ENCODE results near the gene LAMC3.
"Not testable (repeated sequence)": the region's sequence is repeated elsewhere in the genome, so short reads cannot be mapped to it uniquely, and the experiment has no call there.

LAMC3 gene

DNA sequence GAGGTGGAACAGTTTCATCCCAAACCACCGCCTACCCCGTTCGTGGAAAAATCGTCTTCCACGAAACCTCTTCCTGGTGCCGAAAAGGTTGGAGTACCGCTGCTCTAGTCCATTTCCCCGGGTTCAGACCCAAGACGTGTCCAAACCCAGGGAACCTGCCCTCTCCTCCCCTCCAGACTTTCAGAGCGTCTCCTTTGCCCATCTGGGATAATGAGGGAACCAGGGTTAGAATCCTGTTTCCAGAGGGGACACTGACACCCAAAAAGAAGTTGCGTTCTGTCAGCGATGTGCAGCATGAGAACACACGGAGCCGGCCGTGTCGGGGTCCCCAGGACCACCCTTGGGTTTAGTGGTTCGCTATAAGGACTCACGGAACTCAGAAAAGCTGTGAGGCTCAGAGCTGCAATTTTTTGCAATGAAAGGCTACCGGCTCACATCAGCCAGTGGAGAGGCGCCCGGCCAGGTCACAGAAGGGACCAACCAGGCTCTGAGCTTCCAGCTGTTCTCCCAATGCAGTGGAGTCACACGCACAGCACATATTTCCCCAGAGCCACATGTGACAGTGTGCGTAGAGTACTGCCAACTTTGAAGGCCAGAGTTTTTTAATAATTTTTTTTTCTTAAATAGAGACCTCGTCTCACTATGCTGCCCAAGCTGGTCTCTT, 19.4 kb downstream of the LAMC3 start:
- DNase-seq (ENCODE audit: low read depth in 2 of 2, low spot score in 1 of 2): no peak

DNA sequence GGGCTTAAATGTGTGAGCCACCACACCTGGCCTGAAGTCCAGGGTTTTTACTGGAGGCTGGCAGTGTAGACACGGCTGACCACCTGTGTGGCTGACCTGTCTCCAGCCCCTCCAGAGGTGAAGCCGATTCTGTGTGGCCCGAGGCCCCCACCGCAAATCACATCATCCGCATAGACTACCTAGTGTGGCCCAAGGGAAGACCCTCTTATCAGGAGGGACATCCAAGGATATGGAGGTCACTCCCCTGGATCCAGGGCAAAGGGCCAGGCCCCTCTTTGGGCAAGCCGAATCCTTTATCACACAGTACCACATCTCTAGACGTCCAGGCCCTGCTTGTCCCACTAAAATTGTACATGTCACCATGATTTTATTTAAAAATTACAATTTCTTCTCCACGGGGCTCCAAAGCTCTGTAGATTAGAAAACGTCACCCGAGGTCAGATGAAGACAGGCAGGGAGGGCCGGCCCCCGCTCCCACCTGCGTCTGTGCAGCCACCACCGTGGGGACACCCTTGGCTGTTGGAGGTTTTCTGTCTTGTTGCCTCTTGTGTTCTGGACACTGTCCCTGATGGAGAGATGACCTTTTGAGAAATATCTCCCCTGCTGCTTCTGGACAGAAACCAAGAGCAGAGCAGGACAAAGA, 20.1 kb downstream of the LAMC3 start:
- DNase-seq (ENCODE audit: low read depth in 2 of 2, low spot score in 1 of 2): no peak

DNA sequence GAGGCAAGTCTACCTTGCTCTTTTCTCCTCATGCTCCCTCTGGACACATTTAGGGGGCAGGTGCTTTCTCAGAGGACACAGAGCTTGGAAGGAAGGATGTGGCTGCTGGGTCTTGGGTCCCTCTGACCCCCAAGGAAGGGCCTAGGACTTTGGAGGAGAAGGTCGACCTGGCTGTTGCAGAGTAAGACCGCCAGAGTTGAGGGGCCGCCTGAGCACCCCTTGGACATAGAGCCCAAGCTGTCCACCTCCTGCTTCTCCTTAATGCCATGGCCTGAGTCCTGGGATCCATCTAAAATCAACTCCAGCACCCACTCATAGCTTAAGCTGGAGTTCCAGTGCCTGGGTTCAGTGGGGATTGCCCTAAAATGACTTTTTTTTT, 20.6 kb downstream of the LAMC3 start:
- no peak for DNase-seq (ENCODE audit: low read depth in 2 of 2, low spot score in 1 of 2)

DNA sequence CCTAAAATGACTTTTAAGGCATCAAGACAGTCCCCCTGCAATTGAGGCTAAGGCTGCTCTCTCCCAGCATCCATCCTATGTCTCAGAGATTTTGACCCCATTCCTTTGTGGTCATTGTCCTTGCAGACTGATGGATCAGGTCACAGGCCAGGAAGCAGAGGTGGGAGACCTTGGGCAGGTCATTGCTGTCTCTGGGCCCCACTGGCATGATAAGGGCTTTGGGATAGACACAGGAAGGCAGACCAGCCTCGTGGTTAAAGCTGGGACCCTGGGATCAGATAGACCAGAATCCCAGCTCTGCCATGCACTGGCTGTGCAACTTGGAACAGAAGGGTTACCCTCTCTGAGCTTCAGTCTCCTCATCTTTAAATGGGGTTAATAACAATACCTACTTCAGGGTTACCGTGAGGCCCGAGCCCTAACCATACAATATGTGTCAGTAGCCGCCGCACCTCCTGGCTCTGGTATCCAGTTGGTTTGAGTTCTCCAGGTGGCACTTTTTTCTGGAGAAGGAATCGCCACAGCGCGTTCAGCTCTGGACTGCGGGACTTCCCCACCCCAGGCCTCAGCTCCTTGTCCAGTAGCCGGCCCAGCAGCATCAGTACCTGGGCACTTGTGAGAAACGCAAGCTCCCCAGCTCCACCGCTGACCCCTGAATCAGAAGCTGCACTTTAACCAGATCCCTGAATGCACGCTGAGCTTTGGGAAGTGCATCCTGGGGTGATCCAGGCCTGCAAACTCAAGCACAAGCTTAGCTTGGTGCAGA, 21.4 kb downstream of the LAMC3 start:
- DNase-seq (ENCODE audit: low read depth in 2 of 2, low spot score in 1 of 2): no peak

DNA sequence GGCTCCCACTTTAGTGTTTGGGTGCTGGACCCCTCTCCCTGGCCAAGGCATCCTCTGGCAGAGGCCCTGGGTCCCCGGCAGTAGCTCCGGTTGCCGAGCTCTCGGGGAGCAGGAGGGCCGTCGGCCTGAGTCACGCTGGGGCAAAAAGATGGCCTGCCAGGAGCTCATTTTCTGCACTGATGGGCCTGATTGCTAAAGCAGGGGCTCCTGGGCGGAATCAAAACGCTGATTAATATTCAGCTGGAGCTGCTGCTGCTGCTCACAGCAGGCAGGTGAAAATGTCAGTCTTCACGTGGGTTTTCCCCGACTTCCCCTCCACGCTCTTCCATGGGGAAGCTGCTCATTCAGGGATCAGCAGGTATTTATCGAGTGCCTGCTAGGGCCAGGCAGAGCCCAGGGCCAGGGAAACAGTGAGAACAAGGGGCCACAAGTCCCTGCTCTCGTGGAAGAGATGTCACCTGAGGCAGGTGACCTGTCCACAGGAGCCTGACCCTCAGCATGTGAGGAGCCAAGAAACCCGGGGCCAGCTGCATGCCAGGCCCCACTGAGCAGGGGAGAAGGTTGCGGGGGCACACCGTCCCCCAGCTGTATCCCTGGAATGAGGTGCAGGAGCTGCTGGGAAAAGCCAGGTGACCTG, 22.1 kb downstream of the LAMC3 start:
- no peak for DNase-seq (ENCODE audit: low read depth in 2 of 2, low spot score in 1 of 2)

DNA sequence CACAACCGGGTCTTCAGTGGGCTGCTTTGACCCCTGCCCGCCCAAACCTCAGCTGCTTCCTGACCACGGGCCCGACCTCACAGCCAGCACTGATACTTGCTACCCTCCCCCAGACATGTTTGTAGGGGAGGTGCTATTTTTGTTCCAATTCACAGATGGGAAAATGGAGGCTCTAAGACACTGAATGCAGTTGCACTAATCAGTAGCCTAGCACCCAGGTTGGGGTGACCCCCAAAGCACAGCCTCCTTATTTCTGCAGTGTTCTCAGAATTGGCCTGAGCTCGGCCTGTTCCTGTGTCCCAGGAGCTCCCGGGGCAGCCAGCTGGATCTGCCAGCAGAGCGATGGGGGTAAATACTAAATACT, 22.6 kb downstream of the LAMC3 start:
- no peak for DNase-seq (ENCODE audit: low read depth in 2 of 2, low spot score in 1 of 2)

DNA sequence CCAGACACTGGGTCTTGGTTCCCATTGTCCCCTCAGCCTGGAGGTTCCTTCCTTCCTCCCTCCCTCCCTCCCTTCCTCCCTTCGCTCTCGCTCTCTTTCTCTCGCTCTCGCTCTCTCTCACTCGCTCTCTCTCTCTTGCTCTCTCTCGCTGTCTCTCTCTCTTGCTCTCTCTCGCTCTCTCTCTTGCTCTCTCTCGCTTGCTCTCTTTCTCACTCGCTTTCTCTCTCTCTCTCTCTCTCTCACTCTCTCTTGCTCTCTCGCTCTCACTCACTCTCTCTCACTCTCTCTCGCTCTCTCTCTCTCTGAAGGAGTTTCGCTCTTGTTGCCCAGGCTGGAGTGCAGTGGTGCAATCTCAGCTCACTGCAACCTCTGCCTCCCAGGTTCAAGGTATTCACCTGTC, 23.4 kb downstream of the LAMC3 start:
- no peak for DNase-seq (ENCODE audit: low read depth in 2 of 2, low spot score in 1 of 2)

DNA sequence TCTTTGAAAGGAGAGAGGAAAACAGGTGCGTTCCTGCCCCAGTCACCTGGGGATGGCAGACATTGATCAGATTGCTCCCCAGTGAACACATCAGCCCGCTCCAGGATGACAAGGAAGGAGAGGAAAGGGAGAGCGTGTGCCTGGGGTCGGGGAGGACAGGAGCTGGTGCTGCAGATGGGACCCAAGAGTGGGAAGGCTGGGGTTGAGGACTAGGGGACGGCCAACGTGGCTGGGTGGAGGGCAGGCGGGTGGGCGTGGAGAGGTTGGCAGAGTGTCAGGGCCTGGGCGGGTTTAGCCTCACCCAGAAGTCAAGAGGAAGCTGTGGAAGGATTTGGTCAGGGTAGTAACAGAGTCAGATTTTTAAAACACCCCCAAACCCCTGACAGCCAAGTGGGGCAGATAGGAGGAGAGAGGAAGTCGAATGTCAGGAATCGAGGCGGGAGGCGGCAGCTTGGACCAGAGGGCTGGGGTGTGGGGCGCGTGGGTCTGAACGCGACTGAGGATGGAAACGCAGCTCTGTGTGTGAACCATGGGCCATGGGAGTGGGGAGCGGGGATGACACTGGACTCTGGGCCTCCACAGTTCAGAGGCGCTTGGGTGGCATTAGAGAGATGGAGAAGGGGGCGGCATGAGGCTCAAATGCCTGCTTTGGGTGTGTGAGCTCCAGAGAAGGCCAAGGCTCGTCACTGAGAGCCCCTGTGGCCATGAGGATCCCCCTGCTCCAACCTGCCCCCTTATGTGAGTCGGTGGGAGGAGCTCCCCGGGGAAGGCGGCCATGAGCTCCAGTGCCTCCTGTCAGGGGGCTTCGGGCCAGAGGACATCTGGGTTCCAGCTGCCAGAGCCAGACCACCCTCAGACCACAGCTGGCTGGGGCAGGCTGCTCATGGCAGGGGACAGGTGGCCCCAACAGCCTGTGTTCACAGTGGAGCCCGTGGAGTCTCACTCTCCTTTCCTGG, 24.6 kb downstream of the LAMC3 start:
- DNase-seq (ENCODE audit: low read depth in 2 of 2, low spot score in 1 of 2): no peak

DNA sequence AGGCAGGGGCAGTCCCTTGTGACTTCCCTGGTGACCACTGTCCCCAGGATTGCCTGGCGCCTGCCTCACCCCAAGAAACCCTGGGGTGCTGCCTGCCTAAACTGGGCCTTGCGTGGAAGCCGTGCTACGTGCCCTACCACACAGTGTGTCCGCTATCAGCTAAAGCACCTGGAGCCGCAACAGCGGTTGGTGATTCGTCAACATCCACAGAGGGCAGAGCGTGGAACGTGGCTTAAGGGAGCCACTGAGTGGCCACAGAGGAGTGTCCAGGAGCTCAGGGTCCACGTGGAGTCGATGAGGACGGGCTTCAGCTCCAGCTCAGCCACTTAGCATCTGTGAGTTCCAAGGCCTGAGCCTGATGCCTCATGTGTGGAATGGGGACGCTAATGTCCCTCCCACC, 25.3 kb downstream of the LAMC3 start:
- DNase-seq (ENCODE audit: low read depth in 2 of 2, low spot score in 1 of 2): no peak

DNA sequence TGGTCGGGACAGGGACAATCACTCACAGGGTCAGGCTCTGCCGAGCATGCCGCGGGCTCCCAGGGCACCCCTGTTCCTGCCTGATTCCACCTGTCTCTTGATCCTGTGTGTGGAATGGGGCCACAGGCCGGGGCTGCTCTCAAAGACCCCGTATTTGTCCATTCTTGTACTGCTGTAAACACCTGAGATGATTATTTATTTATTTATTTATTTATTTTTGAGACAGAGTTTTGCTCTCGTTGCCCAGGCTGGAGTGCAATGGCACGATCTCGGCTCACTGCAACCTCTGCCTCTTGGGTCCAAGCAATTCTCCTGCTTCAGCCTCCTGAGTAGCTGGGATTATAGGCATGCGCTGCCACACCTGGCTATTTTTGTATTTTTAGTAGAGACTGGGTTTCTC, 25.8 kb downstream of the LAMC3 start:
- not testable (repeated sequence) for DNase-seq (ENCODE audit: low read depth in 2 of 2, low spot score in 1 of 2)

DNA sequence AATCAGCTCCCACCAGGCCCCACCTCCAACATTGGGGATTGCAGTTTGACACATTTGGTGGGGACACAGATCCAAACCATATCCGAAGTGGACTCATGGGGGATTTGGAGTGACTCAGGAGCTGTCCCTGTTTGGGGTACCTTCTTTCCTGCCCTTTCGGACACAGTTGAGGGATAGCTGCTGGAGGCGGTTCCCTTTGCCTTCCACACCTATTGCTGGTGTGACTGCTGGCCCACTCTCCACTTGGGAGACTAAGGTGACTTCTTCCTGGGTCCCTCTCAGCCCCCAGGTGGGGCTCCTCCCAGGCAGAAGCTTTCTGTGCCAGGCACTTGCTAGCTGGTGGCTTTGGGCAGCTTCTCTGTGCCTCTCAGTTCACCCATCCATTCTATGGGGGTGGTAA, 26.6 kb downstream of the LAMC3 start:
- no peak for DNase-seq (ENCODE audit: low read depth in 2 of 2, low spot score in 1 of 2)

DNA sequence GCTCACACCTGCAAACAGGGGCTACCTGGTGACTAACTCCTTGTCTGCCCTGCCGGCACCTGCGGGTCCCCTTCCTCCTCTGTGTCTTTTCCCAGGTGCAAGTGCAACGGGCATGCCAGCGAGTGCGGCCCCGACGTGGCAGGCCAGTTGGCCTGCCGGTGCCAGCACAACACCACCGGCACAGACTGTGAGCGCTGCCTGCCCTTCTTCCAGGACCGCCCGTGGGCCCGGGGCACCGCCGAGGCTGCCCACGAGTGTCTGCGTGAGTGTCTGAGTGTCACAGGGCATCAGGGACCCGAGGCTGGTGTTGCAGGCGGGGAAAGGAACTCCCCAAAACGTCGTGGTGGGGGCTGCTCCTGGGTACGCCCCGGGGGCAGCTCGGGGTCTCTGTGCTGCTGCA, 27.1 kb downstream of the LAMC3 start:
- no peak for DNase-seq (ENCODE audit: low read depth in 2 of 2, low spot score in 1 of 2)

DNA sequence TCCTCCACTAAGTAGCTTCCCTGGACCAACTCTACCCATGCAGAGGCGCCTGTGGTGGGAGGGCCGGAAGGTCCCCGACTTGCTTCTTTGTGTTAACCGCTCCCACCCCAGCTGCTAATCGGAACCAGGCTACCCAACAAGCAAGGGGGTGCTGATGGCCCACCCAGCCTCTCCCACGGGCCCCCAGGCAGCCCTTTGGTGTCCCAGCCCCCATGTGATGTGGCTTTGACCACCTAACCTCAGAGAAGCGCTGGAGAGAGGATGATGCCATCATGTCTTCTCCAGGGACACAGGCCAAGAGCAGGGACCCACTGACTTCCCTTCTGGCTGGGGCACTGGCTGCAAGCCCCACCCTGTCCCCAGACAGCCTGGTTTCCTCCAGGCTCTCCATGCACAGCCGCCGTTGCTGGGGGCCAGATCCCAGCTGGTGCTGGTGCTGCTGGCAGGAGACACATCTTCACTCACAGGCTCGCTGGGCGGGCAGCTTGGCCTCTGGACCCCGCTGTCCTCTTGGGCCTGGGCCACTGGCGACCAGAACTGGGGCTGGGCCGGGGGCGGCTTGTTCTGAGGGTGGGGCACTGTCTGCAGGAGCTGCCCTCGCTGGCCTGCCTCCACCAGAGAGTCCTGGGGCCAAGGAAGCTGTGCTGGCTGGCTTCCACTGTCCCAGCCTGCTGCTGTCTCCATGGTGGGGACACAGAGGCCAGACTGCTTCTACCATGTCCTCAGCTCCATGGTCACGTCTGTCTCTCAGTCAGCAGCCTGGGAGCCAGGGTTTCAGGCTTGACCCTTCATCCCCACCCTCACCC, 27.8 kb downstream of the LAMC3 start:
- DNase-seq (ENCODE audit: low read depth in 2 of 2, low spot score in 1 of 2): no peak

DNA sequence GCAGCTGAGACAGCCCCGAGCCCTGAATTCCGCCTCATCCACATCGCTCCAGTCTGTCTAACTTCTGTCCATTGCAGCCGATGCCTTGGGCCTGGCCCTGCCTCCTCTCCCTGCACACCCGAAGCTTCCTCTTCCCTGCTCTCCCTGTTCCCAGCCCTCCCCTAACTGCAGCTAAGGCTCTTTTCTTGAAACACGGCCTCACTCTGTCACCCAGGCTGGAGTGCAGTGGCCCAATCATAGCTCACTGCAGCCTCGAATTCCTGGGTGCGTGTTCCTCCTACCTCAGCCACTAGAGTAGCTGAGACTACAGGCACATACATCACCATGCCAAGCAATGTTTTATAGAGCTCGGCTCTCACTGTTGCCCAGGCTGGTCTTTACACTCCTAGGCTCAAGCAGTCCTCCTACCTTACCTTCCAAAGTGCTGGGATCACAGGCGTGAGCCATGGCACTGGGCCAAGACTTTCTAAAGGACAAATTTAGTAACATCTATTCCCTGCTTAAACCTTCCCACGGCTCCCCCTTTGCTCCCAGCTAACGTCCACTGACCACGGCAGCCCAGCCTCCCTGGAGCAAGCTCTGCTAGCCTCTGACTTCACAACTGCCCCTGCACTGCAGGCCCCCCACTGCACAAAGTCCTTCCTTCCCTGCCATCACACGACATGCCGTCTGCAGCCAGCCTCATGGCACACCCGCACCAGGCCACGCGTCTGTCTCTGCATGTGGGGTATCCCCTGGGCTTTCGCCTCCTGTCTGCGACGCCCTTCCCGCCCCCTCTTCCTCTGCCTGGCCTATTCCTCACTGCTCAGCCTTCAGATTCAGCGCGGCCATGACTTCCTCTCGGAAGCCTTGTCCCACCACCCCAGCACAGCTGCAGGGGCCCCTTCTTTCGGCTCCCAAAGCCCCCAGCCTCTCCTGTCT, 28.6 kb downstream of the LAMC3 start:
- DNase-seq (ENCODE audit: low read depth in 2 of 2, low spot score in 1 of 2): no peak

DNA sequence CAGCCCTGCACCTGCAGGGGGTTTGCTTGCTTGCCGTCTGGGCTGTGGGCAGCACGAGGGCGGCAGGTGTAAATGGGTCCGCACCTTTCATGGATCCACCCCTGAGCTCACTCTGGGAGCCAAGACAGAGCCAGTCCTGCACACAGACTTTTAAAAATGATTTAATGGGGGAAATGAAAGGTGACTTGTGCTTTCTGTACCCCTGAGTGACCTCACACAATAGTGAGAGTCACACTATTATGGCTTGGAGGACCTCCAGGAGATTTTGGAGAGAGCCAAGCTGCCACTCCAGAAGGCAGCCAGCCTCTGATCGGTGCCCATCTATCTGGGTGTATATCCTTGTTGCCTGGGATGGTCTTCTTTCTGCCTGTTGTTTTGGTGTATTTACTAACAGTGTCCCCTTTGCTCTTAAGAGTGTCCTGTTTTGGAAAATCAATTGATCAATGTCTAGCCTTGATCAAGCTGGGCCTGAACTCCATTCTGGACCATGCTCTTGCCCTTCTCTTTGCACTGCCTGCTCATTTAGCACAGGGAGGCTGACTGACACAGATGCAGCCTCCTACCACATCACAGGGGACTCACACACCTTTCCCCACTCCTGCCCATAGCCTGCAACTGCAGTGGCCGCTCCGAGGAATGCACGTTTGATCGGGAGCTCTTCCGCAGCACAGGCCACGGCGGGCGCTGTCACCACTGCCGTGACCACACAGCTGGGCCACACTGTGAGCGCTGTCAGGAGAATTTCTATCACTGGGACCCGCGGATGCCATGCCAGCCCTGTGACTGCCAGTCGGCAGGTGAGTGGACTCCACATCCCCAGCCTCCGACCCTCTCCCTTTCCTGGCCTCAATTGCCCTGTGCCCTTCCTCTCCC, 29.5 kb downstream of the LAMC3 start:
- no peak for DNase-seq (ENCODE audit: low read depth in 2 of 2, low spot score in 1 of 2)

DNA sequence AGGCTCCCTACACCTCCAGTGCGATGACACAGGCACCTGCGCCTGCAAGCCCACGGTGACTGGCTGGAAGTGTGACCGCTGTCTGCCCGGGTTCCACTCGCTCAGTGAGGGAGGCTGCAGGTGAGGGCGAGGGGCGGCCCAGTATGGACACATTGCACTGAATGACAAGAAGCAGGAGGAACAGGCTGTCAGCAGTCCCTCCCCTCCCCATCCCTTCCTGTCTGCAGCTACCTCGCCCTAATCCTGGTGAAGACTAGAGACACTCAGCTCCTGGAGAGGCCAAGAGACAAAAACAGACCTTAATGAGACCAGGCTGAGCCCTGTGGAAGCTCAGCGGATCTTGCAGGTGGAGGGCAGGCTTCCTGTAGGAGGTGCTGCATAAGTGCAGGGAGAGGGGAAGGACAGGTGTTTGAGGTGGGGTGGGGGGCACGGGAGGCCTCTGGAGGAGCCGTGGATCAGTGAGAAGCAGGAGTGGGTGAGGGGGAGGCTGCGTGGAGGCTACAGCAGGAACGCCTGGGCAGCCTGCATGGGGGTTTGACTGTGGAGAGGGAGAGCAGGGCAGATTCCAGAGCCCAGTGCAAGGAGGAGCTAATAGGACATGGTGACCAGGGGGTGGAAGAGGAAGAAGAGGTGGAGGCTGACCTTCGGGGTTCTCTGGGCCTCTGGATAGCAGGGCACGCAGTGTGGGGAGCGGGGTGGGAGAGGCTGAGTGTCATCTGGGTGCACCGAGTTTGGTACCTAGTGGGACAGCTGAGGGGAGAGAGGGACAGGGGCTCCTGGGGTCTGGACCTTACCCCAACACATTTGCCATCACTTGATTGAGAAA, 30.4 kb downstream of the LAMC3 start:
- DNase-seq (ENCODE audit: low read depth in 2 of 2, low spot score in 1 of 2): no peak

DNA sequence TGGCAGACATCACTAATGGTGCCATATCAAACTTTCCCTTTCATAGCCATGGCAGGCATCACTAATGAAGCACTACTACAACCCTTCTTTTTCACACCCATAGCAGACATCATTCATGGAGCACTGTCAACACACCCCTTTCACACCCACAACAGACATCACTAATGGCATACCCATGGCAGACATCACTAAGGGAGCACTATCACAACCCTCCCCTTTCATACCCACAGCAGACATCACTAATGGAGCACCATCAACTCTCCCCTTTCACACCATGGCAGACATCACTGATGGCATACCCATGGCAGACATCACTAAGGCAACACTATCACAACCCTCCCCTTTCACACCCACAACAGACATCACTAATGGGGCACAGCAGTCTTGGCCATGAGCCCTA, 33.7 kb downstream of the LAMC3 start:
- no peak for DNase-seq (ENCODE audit: low read depth in 2 of 2, low spot score in 1 of 2)

Data from stimulated activated CD8-positive, alpha-beta memory T cell treated with anti-CD3 and anti-CD28 coated beads, Interleukin-4, amount 100 ng/mL, for 1 hour (primary cell).